GM20000 (cell line): ENCODE measurements around the gene C9orf85.

ENCODE experiments used
- DNase-seq: peaks from one replicate; pipeline ENCODE4 v3.0.0; 2012; ENCODE audit warnings: low spot score
- CTCF ChIP-seq: IDR thresholded peaks from 2 replicates; pipeline ENCODE4 v1.5.1; 2012; ENCODE audit warnings: mild to moderate bottlenecking, control low read depth; ENCODE audit errors: extremely low read depth, missing control alignments

Gene C9orf85

DNA sequence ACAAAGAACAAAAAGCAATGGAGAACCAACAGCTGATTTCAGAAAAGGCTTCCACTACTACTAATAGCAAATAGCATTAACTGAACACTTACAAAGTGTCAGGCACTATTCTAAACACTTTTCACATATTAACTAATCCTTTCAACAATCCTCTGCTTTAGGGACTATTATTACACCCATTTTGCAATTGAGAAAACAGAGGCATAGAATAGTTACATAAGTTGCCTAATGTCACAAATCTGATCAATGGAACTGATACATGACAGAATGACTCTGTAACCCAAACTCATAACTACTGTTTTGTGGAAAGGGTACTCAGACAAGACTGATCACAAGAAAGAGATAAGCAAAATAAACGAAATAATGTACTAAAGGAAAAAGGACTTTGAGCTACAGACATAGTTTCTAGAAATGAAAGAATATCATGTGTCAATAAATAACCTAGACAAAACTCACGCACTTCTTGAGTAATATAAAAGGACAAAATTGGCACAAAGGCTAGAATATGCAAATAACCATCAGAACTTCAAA lies 31.7 kb upstream of the C9orf85 start:
- no peak for TF ChIP-seq CTCF
- DNase-seq = no peak

GRCh38 chr9:71884005-71884404 lies 27.4 kb upstream of the C9orf85 start:
- DNase-seq = no peak
- TF ChIP-seq CTCF = no peak

DNA sequence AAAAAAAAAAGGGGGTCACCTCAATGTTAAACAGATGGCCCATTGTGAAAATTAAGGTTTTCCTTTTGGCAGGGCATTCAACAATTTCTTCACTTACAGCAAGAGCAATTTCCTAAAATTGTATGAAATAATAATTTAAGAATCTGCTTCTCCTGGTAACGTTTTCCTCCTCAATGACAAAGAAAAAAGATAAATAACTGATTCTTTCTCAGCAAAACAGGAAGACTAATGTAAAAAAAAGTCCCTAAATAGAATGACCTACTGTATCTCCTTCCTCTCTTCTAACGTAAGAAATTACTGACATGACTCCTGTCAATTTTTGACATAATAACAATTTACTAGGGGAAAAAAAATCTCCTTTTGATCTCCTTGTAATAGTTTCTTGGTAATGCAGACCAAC lies 26.0 kb upstream of the C9orf85 start:
- DNase-seq = no peak
- no peak for TF ChIP-seq CTCF

DNA sequence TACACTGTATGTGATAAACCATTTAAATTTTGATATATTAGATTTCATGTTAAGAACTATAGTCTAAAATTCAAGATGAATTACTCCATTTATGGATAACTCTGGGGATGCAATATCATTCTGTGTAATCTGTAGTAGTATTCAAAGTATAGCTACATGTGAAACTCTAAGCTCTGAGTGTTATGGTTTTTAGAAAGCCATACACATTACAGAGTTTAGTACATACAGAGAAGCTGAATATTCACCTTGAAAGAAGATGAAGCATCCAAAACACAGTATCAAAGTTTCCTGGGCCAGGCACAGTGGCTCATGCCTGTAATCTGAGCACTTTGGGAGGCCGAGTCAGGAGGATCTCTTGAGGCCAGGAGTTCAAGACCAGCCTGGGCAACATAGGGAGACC lies 25.4 kb upstream of the C9orf85 start:
- TF ChIP-seq CTCF = no peak
- DNase-seq = no peak

- no peak for TF ChIP-seq CTCF
- no peak for DNase-seq
Measured at GRCh38 chr9:71886541-71886940, 24.9 kb upstream of the C9orf85 start.

DNA sequence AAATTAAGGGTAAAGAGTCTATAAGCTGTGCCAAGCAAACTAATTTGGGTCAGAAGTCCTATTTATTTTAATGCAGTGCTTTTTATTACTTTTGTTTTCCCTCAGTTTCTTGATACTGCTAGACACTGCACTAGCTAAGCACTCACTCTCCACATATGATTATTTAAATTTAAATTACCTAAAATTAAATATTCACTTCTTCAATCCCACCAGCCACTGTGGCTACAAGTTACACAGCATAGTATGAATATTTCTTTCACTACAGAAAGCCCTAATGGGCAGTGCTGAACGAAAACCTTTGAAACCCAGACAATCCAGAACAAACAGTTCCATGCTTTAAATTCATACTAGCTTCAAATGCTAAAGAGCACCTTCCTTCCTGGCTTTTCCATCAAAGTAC lies 24.1 kb upstream of the C9orf85 start:
- DNase-seq = no peak

GRCh38 chr9:71890042-71890679 lies 21.3 kb upstream of the C9orf85 start:
- no peak for DNase-seq
- TF ChIP-seq CTCF = no peak

More for the DNA sequence above, 24.1 kb upstream of the C9orf85 start:
- no peak for TF ChIP-seq CTCF
